GM12872 (cell line): ENCODE measurements around the gene ASAP3.

Source experiments
- TF ChIP-seq, protein P1 (sequence below): IDR thresholded peaks from 3 replicates; pipeline ENCODE4 v1.5.1; 2011; ENCODE audit warnings: low read depth, mild to moderate bottlenecking, low read length, moderate library complexity; ENCODE audit not compliant: insufficient read depth

Gene ASAP3

DNA sequence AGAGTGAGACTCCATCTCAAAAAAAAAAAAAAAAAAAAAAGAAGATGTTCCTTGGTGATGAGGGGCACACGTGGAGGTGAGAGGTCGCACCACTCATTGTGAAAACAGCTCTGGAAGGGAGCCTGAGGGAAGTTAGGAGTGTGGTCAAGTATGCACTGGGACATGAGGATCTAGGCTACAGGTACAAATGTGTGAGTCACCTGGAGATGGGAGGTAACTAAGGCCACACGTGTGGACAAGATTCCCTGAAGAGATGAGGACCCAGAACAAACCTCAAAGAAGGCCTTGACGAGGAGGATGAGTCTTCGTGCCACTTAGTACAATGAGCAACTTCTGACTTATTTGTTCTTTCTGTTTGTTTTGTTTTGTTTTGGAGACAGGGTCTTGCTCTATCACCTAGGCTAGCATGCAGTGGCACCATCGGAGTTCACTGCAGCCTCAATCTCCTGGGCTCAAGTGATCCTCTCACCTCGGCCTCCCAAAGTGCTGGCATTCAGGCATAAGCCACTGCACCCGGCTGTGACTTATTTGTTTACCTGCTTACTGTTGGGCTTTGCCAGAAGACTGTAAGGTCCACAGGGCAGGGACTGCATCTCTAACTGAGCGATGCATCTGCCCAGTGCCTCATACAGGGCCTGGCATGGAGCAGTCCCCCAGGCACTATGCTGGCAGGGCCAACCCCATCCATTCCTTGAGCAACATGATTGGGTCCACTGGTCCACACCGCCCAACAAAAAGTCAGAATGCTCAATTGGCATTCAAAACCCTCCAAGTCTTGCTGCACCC lies 6.4 kb downstream of the ASAP3 start:
- TF ChIP-seq, protein P1, sequence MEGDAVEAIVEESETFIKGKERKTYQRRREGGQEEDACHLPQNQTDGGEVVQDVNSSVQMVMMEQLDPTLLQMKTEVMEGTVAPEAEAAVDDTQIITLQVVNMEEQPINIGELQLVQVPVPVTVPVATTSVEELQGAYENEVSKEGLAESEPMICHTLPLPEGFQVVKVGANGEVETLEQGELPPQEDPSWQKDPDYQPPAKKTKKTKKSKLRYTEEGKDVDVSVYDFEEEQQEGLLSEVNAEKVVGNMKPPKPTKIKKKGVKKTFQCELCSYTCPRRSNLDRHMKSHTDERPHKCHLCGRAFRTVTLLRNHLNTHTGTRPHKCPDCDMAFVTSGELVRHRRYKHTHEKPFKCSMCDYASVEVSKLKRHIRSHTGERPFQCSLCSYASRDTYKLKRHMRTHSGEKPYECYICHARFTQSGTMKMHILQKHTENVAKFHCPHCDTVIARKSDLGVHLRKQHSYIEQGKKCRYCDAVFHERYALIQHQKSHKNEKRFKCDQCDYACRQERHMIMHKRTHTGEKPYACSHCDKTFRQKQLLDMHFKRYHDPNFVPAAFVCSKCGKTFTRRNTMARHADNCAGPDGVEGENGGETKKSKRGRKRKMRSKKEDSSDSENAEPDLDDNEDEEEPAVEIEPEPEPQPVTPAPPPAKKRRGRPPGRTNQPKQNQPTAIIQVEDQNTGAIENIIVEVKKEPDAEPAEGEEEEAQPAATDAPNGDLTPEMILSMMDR: no peak

DNA sequence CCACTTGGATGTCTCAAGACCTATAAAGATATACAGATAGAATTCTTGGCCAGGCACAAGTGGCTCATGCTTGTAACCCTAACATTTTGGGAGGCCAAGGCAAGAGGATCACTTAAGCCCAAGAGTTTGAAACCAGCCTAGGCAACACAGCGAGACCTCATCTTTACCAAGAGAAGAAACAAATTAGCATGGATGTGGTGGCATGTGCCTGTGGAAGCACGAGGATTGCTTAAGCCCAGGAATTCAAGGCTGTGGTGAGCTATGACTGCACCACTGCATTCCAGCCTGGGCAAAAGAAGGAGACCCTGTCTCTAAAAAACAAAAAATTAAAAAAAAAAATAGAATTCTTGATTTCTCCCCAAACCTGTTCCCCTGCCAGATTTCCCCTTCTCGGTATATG lies 8.3 kb downstream of the ASAP3 start:
- TF ChIP-seq, protein P1: no peak

DNA sequence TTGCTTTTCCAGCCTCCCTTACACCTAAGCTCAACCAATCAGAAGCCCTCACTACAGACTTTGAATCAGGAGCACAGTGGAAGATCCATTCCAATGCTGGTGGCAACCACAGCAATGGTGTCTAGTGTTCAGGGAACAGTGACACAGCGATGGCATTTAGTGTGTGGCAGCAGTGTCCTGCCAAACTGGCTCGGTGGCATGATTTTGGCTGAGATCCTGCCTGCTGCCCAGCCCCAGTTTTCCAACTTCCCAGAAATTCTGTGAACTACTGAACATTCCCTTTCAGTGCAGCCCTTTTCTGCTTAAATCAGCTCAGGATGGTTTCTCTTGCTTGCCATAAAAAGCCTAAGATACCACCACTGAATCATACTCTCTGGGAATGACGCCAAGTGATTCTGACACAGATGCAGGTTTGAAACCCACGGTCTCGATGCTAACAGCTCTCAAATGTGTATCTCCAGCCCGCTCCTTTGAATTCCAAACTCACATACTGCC lies 8.8 kb downstream of the ASAP3 start:
- TF ChIP-seq, protein P1: no peak

DNA sequence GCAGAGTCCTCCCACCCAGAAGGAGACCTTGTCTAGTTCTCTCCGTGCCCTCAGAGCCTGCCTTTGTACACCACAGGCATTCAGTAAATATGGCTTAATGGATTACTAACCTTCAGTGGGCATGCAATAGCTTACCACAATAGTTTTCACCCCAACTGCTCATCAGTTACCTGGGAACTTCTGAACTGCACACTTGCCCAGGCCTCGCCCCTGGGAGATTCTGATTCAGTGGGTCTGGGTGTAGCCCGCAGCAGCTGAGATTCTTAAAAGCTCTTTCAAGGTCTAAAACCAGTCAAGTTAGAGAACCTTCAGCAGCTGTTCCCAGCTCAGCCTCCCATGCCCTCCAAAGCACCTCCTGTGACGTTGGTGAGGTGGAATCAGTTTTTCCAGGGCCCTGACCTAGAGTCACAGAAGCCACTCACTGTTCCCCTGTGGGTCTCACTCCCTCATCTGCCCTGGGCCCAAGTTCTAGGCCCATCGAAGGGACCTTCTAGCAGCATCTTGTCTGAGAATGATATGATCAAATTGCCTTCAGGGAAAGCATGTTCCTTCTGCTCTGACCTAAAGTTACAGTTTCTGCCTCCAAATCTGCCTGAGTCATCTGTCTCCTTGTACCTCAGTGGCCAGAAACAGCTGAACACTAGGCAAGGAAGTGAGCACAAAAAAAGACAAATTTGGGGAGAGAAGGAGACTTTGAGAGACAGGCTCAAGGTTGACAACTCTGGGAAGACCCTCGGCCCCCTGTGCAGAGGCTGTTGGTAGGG lies 10.8 kb downstream of the ASAP3 start:
- TF ChIP-seq, protein P1: no peak

DNA sequence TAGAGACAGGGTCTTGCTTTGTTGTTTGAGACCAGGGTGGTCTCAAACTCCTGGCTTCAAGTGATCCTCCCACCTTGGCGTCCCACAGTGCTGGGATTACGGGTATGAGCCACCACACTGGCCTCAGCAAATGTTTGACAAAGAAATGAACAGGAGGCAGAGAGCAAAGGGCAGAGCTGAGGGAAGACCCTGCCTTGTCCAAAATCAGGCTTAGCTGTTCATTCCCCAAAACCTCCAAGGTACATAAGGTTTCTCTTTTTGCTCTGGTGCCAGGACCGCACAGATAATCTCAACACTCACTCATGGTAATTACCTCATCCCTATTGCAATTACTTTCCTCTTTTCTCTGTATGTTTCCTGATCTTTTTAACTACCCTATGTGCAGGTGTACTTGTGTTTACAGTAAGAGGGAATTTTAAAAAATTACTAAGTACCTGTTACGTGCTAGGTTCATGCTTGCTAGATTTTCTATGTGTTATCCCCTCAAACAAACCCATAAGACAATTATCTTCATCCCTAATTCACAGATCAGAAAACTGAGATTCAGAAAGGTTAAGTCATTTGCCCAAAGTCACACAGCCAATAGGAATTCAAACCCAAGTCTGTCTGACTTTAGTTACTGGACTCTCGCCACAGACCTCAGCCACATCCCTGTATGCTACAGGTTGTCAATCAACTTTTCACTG lies 11.5 kb downstream of the ASAP3 start:
- TF ChIP-seq, protein P1: no peak

DNA sequence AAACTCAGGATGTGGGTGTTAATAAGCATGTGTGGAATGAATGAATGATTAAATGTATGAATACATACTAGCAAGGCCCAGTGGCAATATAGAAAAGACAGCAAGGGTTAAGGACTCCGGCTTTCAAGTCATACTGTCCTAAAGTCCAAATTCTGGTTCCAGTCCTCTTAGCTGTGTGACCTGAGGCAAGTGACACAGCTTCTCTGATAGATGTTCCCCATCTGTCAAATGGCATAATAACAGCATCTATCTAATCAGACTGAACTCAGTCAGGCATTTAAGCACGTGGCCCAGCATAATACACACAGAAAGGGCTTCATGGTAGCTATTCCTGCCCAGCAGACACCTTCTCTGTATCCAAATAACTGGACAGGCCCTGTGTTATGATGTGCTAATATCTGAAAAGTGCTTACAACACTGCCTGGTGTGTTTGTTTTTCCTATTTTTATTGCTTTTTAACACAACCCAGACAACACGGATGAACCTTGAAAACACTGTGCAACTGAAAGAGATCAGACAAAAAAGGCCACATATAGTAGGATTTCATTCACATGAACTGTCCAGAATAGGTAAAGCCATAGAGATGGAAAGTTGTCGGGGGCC lies 12.4 kb downstream of the ASAP3 start:
- TF ChIP-seq, protein P1: no peak
